Hepatocyte (in vitro differentiated cells): ENCODE measurements around the gene SYS1. TPM values are rescaled to one million over a fixed set of nuclear protein-coding genes. Genes with fewer than 3 reads are reported as not detected.

ENCODE experiments used
- DNase-seq: peaks from one replicate; pipeline ENCODE4 v3.0.0-alpha.2; 2016; ENCODE audit warnings: low spot score
- H2AFZ ChIP-seq: fragments of 200-600 bp; sonication (generic); 2 replicates; pipeline ENCODE4 v1.6.0; 2016; ENCODE audit warnings: antibody characterized with exemption, mild to moderate bottlenecking
- H3K27ac ChIP-seq: fragments of 200-600 bp; sonication (generic); 2 replicates; pipeline ENCODE4 v1.5.1; 2016; ENCODE audit warnings: mild to moderate bottlenecking
- H3K27me3 ChIP-seq: fragments of 200-600 bp; sonication (generic); 2 replicates; pipeline ENCODE4 v1.6.1; 2016
- H3K36me3 ChIP-seq: fragments of 200-600 bp; sonication (generic); replicated peaks from 2 replicates; pipeline ENCODE4 v1.5.1; 2016; ENCODE audit warnings: low read depth; ENCODE audit not compliant: insufficient read depth
- H3K4me1 ChIP-seq: fragments of 200-600 bp; sonication (generic); 2 replicates; pipeline ENCODE4 v1.5.1; 2016; ENCODE audit warnings: mild to moderate bottlenecking, moderate library complexity; ENCODE audit not compliant: insufficient read depth
- H3K4me2 ChIP-seq: fragments of 200-600 bp; sonication (generic); 2 replicates; pipeline ENCODE4 v1.6.0; 2016
- H3K4me3 ChIP-seq: fragments of 200-600 bp; sonication (generic); 2 replicates; pipeline ENCODE4 v1.5.1; 2016; ENCODE audit warnings: mild to moderate bottlenecking
- H3K79me2 ChIP-seq: fragments of 200-600 bp; sonication (generic); 2 replicates; pipeline ENCODE4 v1.6.0; 2017; ENCODE audit warnings: mild to moderate bottlenecking
- H3K9me2 ChIP-seq: fragments of 200-600 bp; sonication (generic); replicated peaks from 2 replicates; pipeline ENCODE4 v1.6.0; 2017; ENCODE audit warnings: mild to moderate bottlenecking; ENCODE audit not compliant: insufficient read depth
- H3K9me3 ChIP-seq: fragments of 200-600 bp; sonication (generic); 2 replicates; pipeline ENCODE4 v1.5.1; 2016; ENCODE audit warnings: low read depth, mild to moderate bottlenecking
- H4K20me1 ChIP-seq: fragments of 200-600 bp; sonication (generic); 2 replicates; pipeline ENCODE4 v1.6.0; 2016; ENCODE audit warnings: mild to moderate bottlenecking; ENCODE audit not compliant: insufficient read depth, poor library complexity, severe bottlenecking
- EZH2 ChIP-seq: fragments of 200-600 bp; sonication (generic); IDR thresholded peaks from 2 replicates; pipeline ENCODE4 v1.6.1; 2016; ENCODE audit warnings: antibody characterized with exemption, mild to moderate bottlenecking, borderline replicate concordance
- EZH2phosphoT487 ChIP-seq: fragments of 200-600 bp; sonication (generic); IDR thresholded peaks from one replicate; pipeline ENCODE4 v1.6.1; 2018; ENCODE audit warnings: antibody characterized with exemption, mild to moderate bottlenecking, low read depth, moderate library complexity; ENCODE audit not compliant: unreplicated experiment, severe bottlenecking
- WGBS: methylation state at CpG from one replicate; pipeline ENCODE4 v1.1.6; 2016; ENCODE audit warnings: low lambda C conversion rate; ENCODE audit errors: missing lambda C conversion rate; 5-methylcytosine and 5-hydroxymethylcytosine counted together
- polyA plus RNA-seq: library from polyadenylated mRNA; unstranded; fragments of >200 nt; fragmentation: Nextera tagmentation; extraction: Ambion mirVana; gene quantifications from 2 replicates; pipeline ENCODE4 v1.2.1, GENCODE V29; 2016
- total RNA-seq: library from RNA; depleted of rRNA; stranded (reverse); fragments of >200 nt; gene quantifications from 2 replicates; pipeline ENCODE4 v1.2.3, GENCODE V29; 2014
- TF ChIP-seq, protein P1 (sequence below): fragments of 200-600 bp; sonication (generic); IDR thresholded peaks from 2 replicates; pipeline ENCODE4 v1.5.1; 2016; ENCODE audit warnings: antibody characterized with exemption, mild to moderate bottlenecking; ENCODE audit not compliant: poor library complexity

SYS1 gene
- total and polyA plus RNA-seq, 2 experiments from 2014 or later = 35.8 to 42.0 TPM

DNA sequence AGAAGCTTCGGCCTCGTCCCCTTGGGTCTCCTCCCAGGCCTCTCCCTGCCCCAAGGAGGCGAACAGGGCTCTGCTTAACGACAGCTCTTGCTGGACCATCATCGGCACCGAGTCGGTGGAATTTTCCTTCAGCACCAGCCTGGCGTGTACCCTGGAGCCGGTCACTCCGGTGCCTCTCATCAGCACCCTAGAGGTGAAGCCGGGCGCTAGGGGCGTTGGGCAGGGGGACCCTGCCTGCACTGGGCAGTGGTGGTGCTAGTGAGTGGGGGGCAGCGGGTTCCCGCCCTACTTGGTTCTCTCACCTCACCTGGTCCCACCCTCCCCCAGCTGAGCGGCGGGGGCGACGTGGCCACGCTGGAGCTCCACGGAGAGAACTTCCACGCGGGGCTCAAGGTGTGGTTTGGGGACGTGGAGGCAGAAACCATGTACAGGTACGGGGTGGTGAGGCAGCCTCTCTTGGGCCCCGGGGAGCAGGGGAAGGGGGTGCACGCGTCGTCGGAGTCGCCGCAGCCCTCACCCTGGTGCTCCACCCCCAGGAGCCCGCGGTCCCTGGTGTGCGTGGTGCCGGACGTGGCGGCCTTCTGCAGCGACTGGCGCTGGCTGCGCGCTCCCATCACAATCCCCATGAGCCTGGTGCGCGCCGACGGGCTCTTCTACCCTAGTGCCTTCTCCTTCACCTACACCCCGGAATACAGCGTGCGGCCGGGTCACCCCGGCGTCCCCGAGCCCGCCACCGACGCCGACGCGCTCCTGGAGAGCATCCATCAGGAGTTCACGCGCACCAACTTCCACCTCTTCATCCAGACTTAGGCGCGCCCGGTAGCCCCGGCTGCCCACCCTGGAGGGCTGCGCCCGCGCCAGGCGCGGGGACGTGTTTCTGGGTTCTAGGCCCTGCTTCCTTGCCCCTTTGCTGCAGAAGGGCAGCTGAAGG is 46.5 kb upstream of the SYS1 start:
- Histone ChIP-seq H3K27ac (no peak overlapping the region), H3K4me2 (no peak overlapping the region), H4K20me1 (no peaks in the 10 kb centered on the region), H3K9me2 (no peaks in the 10 kb centered on the region), H3K4me1 (no peaks in the 10 kb centered on the region), H3K36me3 (no peaks in the 10 kb centered on the region), H3K4me3 (no peak overlapping the region), H3K27me3 (no peaks in the 10 kb centered on the region), H2AFZ (no peak overlapping the region), H3K79me2 (no peaks in the 10 kb centered on the region), H3K9me3 (no peaks in the 10 kb centered on the region)
- DNase-seq = no peak
- WGBS = 97% methylated on average over 54 of the region's 71 CpGs
- TF ChIP-seq EZH2 (no peak), EZH2phosphoT487 (no peak)
- TF ChIP-seq, protein P1, sequence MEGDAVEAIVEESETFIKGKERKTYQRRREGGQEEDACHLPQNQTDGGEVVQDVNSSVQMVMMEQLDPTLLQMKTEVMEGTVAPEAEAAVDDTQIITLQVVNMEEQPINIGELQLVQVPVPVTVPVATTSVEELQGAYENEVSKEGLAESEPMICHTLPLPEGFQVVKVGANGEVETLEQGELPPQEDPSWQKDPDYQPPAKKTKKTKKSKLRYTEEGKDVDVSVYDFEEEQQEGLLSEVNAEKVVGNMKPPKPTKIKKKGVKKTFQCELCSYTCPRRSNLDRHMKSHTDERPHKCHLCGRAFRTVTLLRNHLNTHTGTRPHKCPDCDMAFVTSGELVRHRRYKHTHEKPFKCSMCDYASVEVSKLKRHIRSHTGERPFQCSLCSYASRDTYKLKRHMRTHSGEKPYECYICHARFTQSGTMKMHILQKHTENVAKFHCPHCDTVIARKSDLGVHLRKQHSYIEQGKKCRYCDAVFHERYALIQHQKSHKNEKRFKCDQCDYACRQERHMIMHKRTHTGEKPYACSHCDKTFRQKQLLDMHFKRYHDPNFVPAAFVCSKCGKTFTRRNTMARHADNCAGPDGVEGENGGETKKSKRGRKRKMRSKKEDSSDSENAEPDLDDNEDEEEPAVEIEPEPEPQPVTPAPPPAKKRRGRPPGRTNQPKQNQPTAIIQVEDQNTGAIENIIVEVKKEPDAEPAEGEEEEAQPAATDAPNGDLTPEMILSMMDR = no peak

DNA sequence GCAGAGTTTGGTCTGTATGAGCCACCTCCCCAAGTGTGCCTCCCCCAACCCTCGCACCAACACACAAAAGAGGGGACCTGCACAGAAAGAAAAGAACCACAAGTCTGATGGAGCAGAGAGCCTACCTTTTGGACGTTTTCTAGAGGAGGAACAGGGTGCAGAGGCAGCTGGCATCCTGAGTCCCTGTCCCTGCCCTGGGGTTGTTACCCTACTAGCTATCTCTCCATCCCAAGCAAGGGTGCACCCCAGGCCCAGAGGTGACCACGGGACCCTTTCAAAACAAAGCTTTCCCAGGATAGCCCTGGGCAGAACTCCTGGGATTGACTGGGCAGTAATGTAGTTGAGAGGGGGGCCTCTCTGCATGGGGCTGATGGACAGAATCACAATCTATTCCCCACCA is 45.1 kb upstream of the SYS1 start:
- Histone ChIP-seq H4K20me1 (no peaks in the 10 kb centered on the region), H3K79me2 (no peaks in the 10 kb centered on the region), H3K4me1 (peaks cover 3% of the 10 kb centered on the region), H2AFZ (no peak overlapping the region), H3K4me3 (no peak overlapping the region), H3K36me3 (no peaks in the 10 kb centered on the region), H3K27ac (no peak overlapping the region), H3K9me3 (no peaks in the 10 kb centered on the region), H3K4me2 (no peak overlapping the region), H3K9me2 (no peaks in the 10 kb centered on the region), H3K27me3 (no peaks in the 10 kb centered on the region)
- WGBS = 71% methylated on average over 3 of the region's 3 CpGs
- no peak for DNase-seq
- TF ChIP-seq EZH2 = no peak
- TF ChIP-seq, protein P1 = no peak
- no peak for TF ChIP-seq EZH2phosphoT487

DNA sequence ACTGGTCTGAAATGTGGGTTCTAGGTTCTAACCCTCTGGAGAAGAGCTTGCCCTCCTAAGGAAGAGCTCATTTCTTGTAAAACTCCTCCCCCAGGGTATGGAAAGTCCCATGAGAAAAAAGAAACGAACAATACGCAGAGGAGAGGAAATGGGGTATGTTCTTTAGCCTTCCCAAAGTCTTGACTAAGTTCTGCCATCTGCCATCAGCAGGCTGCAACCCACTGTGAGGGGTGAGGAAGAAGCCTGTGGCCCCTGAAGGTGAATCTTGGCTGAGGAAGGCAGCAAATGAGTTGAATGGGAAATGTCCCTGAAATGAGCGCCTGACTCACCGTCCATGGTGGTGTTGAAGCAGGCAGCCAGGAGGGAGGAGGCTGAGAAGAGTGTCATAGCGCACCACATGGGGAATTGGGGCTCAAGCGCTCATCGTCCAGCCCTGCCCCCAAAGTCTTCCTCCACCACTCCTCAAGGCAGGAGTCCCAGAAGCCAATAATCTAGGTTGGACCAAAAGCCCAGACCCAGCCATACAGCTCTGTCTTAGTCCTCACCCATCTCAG is 44.5 kb upstream of the SYS1 start:
- H3K27me3 ChIP-seq = no peaks in the 10 kb centered on the region
- no peaks in the 10 kb centered on the region for H3K9me2 ChIP-seq
- no peak overlapping the region for H2AFZ ChIP-seq
- peaks cover 3% of the 10 kb centered on the region for H3K4me1 ChIP-seq
- H3K36me3 ChIP-seq = no peaks in the 10 kb centered on the region
- H4K20me1 ChIP-seq = no peaks in the 10 kb centered on the region
- no peaks in the 10 kb centered on the region for H3K79me2 ChIP-seq
- no peak overlapping the region for H3K4me2 ChIP-seq
- no peak for TF ChIP-seq EZH2phosphoT487
- 87% methylated on average over 7 of the region's 7 CpGs for WGBS
- H3K4me3 ChIP-seq = no peak overlapping the region
- no peaks in the 10 kb centered on the region for H3K9me3 ChIP-seq
- H3K27ac ChIP-seq = no peak overlapping the region
- no peak for DNase-seq

DNA sequence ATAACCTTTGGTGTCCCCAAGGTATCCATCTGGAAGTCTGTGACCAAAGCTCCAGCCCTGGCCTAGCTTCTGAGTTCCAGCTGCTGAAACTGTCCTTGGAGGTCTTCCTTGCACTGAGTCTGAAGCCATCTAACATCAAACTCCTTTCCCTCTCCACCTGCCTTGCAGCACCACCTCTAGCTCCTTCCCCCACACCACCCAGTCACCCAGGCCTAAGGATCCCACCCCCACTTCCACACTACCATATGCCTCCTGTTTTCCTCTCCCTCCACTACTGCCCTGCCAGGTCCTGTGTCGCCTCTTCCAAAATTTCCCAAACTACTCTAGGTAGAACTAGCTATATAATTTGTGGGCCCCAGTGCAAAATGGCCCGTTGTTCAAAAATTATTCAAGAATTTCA is 44.0 kb upstream of the SYS1 start:
- WGBS = 86% methylated on average over 2 of the region's 2 CpGs
- Histone ChIP-seq H3K27ac (no peak overlapping the region), H3K4me1 (peaks cover 3% of the 10 kb centered on the region), H3K79me2 (no peaks in the 10 kb centered on the region), H3K9me2 (no peaks in the 10 kb centered on the region), H4K20me1 (no peaks in the 10 kb centered on the region), H3K36me3 (no peaks in the 10 kb centered on the region), H3K9me3 (no peaks in the 10 kb centered on the region), H3K4me2 (no peak overlapping the region), H2AFZ (no peak overlapping the region), H3K4me3 (no peak overlapping the region), H3K27me3 (no peaks in the 10 kb centered on the region)
- TF ChIP-seq, protein P1 = no peak
- no peak for TF ChIP-seq EZH2
- no peak for TF ChIP-seq EZH2phosphoT487
- DNase-seq = no peak
